Brain microvascular endothelial cell (primary cell): ENCODE data around the gene PEX11G.

Source experiments
- DNase-seq: peaks from one replicate; pipeline ENCODE4 v3.0.0-alpha.2; 2020
- H3K27ac ChIP-seq: fragments of 250-450 bp; sonication (Bioruptor Pico); 2 replicates; pipeline ENCODE4 v1.5.1; 2020; ENCODE audit warnings: mild to moderate bottlenecking, moderate library complexity
- H3K27me3 ChIP-seq: fragments of 250-450 bp; sonication (Bioruptor Pico); replicated peaks from 2 replicates; pipeline ENCODE4 v1.5.1; 2020; ENCODE audit warnings: mild to moderate bottlenecking
- H3K36me3 ChIP-seq: fragments of 250-450 bp; sonication (Bioruptor Pico); replicated peaks from 2 replicates; pipeline ENCODE4 v1.5.1; 2020; ENCODE audit warnings: mild to moderate bottlenecking
- H3K4me3 ChIP-seq: 2 replicates; pipeline ENCODE4 v1.5.1; 2011; ENCODE audit warnings: low read depth, mild to moderate bottlenecking, control low read depth, low read length, moderate library complexity
- CTCF ChIP-seq: IDR thresholded peaks from 2 replicates; pipeline ENCODE4 v1.5.1; 2011; ENCODE audit warnings: low read depth, mild to moderate bottlenecking, moderate library complexity, low read length, control low read depth, inconsistent platforms; ENCODE audit errors: missing control alignments
- in situ Hi-C: cut with HindIII; loops from 2 replicates; pipeline ENCODE4 v1.10.0; 2017; ENCODE audit warnings: low sequenced_read_pairs, low pct_ligation_motif_present

The PEX11G gene

GRCh38 chr19:7444042-7444441 is 44.8 kb downstream of the PEX11G start:
- Histone ChIP-seq H3K27me3 (no peaks in the 10 kb centered on the region), H3K27ac (no peak overlapping the region), H3K4me3 (no peak overlapping the region), H3K36me3 (peaks cover 39% of the 10 kb centered on the region)
- no peak for DNase-seq
- in situ Hi-C loops = no loop called here
- no peak for TF ChIP-seq CTCF

- Histone ChIP-seq H3K4me3 (no peak overlapping the region), H3K36me3 (peaks cover 25% of the 10 kb centered on the region), H3K27ac (no peak overlapping the region), H3K27me3 (no peaks in the 10 kb centered on the region)
- TF ChIP-seq CTCF = no peak
- in situ Hi-C loops = no loop called here
- DNase-seq = peak; percentile 7
These were observed 46.4 kb downstream of the PEX11G start for GRCh38 chr19:7442423-7442822.

GRCh38 chr19:7441468-7442146 is 47.2 kb downstream of the PEX11G start:
- in situ Hi-C loops = no loop called here
- H3K27ac ChIP-seq = no peak overlapping the region
- H3K4me3 ChIP-seq = no peak overlapping the region
- DNase-seq = no peak
- no peaks in the 10 kb centered on the region for H3K27me3 ChIP-seq
- no peak for TF ChIP-seq CTCF
- peaks cover 25% of the 10 kb centered on the region for H3K36me3 ChIP-seq

GRCh38 chr19:7440188-7440975 is 48.5 kb downstream of the PEX11G start:
- H3K36me3 ChIP-seq = peaks cover 25% of the 10 kb centered on the region
- H3K4me3 ChIP-seq = no peak overlapping the region
- in situ Hi-C loops = no loop called here
- no peak for DNase-seq
- TF ChIP-seq CTCF = no peak
- H3K27me3 ChIP-seq = no peaks in the 10 kb centered on the region
- H3K27ac ChIP-seq = no peak overlapping the region

GRCh38 chr19:7435586-7435985 is 53.2 kb downstream of the PEX11G start:
- Histone ChIP-seq H3K27ac (no peak overlapping the region), H3K4me3 (no peak overlapping the region), H3K27me3 (no peaks in the 10 kb centered on the region), H3K36me3 (peaks cover 2% of the 10 kb centered on the region)
- in situ Hi-C loops = no loop called here
- no peak for DNase-seq
- no peak for TF ChIP-seq CTCF
